HG02642 (cell line): ENCODE measurements around the gene SLC35G2.
"Not testable (repeated sequence)": the region's sequence is repeated elsewhere in the genome, so short reads cannot be mapped to it uniquely, and the experiment has no call there.

ENCODE experiments used
- ATAC-seq: cut with Tn5 transposase; IDR thresholded peaks from one replicate; pipeline ENCODE4 v1.9.1; 2021; ENCODE audit warnings: mild to moderate bottlenecking; ENCODE audit not compliant: unreplicated experiment, poor library complexity

Gene SLC35G2

DNA sequence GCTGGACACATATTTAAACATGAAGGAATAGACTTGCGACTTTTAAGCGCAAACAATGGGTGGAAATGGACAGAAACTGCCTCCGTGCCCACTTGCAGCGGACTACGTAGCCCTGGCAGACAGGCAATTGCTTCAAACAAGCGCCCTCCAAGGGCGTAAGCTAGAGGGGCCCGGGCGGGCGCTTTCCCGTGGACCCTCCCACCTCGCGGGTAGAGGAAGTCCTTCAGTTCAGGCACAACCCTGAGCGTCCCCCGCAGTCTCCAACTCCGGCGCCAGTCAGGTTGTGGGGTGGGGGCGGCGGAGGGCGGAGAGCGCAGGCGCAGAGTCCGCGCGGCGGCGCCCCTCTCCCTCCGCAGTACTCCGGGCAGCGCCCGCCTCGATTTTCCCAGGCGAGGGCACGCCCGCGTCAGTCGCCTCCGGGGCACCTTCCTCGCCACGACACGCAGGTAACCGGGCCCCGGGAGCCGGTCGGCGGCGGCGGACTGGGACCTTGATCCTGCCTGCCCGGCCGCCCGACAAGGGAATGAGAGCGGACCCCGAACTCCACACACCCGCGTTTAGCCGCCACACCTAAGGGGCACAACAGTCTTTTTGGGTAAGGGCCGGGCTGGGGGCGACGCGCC, at the start of gene SLC35G2:
SLC35G2 (plus strand) TSS at position 358 of the 623 bp plus-strand sequence. CDS start 35,335 bp downstream, outside the sequence.
- peak; percentile 47 for ATAC-seq

- no peak for ATAC-seq
Observed at GRCh38 chr3:136772709-136773108, 46.2 kb upstream of the SLC35G2 start.

DNA sequence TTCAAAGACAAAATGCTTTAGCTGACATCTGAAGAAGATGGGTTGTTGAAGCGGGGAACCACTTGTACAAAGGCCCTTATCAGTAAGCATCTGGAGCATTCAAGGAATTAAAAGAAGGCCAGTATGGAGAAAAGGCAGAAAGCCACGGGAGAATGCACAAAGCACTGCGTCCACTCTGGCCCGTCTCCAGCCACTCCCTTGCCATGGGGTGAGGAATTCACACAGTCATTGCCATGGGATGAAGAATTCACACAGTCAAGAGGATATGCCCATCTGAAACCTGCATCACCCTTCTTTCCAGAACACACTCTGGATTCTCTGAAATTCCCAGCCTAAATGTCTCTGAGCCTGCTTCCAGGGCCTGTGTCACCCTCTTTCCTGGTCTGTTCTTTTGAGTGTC, 40.1 kb upstream of the SLC35G2 start:
- no peak for ATAC-seq

GRCh38 chr3:136780741-136781140, 38.2 kb upstream of the SLC35G2 start:
- no peak for ATAC-seq

- no peak for ATAC-seq
Observed at GRCh38 chr3:136783708-136784191, 35.2 kb upstream of the SLC35G2 start.

- ATAC-seq, result peak; percentile 73
Observed at GRCh38 chr3:136787349-136787748, 31.6 kb upstream of the SLC35G2 start.

GRCh38 chr3:136788154-136788553, 30.8 kb upstream of the SLC35G2 start:
- ATAC-seq, result no peak

- ATAC-seq, result no peak
Observed at GRCh38 chr3:136789976-136790375, 28.9 kb upstream of the SLC35G2 start.

GRCh38 chr3:136790786-136791185, 28.1 kb upstream of the SLC35G2 start:
- ATAC-seq, result no peak

DNA sequence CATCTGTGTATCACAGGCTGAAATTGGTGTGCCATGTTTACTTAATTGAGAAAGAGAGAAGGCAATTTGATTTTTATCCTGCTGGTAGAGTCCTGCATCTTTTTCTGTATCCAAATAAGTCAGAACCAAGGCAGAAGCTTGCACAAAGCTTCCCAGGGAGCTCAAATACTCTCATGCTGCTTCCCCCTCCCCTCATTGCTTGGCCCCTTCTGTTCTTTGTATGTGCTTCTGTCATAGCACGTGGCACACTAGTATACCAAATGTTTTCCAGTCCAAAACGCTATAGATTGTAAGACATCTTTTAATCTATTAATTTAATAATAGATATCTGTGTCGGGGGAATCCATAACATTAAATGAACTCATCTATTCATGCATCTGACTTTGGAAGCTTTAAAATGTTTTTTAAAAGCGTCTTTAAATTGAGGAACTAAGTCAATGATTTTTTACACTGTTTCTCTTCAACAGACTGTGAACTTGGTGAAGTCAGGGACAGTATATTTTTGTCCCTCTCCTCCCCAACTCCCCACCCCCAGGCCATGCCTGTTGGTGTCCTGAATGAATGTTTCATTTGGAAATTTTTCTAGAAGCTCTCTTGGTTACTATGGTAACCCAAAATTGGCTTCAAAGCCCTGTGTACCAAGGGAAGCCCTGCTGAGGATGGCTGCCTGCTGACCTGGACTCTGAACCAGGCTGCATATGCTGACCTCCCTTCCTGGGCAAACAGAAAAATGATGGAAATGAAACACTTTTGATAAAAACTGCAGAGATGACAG, 26.2 kb upstream of the SLC35G2 start:
- ATAC-seq, result no peak

DNA sequence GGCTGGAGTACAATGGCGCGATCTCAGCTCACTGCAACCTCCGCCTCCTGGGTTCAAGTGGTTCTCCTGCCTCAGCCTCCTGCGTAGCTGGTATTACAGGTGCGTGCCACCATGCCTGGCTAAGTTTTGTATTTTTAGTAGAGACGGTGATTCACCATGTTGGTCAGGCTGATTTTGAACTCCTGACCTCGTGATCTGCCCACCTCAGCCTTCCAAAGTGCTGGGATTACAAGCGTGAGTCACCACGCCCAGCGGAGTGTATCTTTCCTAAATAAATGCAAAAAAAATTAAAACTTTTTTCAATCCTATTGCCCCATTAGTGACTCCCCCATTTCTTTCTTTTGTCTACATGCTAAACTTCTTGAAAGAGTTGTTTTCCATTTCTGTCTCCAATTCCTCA, 17.8 kb upstream of the SLC35G2 start:
- not testable (repeated sequence) for ATAC-seq

- no peak for ATAC-seq
Observed at GRCh38 chr3:136802481-136802996, 16.4 kb upstream of the SLC35G2 start.

DNA sequence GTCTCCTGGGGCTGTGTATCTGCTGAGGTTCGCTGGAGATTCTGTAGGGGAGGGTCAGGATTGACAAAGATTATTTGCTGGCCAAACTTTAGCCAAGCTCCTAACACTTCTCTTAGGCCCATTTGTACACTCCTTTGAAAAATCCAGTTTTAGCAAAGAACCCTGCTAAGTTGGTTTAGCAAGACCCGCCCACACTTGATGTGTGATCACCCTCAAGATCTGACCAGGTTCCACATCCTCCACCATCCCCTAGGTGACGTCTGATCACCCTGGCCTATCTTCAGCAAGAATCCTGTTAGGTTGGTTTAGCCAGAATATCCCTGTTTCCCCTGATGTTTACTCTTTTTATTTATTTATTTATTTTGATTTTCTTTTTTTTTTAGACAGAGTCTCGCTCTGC, 14.8 kb upstream of the SLC35G2 start:
- ATAC-seq, result no peak

DNA sequence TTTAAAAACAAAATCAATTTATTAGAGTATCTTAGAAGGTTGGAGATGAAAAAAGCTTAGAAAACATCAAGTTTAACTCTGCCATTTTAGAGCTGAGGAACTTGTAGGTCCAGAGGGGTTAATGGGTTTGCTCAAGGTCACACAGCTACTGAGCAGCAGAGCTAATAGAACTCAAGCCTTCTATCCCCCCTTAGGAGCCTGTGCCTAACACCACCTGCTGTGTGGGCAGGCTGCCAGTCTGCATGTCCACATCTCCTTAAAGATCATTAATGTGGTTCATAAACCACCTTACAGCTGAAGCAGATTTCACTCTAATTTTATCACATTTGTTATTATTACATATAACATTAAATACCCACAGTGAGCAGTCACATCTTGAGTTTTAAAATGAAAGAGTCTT, 14.1 kb upstream of the SLC35G2 start:
- ATAC-seq, result no peak

DNA sequence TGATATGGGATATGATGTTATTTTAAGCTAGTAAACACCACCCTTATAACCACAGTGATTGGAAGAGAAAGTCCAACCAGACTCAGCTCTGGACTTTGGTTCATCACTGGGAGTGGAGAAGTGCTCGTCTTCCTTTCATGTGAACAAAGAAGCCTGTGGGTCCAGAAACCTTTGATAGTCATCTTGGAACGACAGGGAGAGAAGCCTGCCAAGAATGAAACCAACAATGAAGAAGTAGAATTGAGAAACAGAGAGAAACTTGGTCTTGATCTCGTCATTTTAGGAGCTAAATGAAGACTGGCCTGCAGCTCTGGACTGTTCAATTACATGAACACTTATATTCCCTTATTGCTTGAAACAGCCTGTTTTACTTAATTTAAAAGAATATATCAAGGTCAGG, 13.1 kb upstream of the SLC35G2 start:
- ATAC-seq, result peak; percentile 47

DNA sequence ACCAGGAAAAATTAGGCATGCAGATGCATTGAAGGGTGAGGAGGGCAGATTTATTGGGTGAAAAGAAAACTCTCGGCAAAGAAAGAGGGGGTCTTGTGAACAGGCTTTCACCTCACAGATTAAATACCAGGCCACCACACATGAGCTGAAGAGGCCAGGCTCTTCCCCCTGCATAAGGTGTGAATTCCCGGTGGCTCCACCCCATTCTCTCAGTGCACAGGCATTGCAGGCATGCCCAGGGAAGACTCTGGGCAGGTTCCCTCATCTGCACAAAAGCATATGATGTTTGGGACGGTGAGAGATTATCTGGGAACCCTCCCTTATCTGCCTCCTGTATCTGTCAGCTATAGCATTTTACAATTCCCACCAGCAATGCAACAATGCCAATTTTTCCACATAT, 7.2 kb upstream of the SLC35G2 start:
- no peak for ATAC-seq

- no peak for ATAC-seq
Observed at GRCh38 chr3:136817448-136817847, 1.5 kb upstream of the SLC35G2 start.

DNA sequence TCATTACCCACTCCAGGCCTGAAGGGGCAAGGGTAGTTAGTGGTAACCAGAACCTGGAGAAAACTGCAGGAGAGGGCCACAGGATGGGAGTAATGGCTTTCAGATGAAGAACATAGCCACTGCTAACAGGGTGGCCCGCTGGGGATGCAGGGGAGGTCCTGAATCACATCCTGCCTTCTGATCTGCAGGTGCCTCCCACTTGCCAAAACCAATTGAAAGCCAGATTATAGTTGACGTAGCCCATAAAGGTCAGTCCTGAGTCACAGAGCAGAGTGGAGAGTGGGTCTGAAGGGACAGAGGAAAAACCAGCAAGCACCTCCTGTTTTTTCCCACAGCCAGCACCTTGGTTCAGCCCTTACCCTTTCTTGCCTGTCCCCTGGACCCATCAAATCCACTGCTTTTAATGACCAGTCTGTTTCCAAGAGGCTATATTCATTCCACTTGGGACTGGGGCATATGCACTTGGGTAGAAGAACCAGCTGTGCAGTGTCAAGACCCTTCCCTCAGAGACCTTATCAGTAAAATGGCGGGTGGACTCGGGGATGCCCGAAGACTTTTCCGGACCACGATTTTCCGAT, 646 bp upstream of the SLC35G2 start:
- ATAC-seq, result peak; percentile 33

- ATAC-seq, result peak; percentile 15
Observed at GRCh38 chr3:136819392-136819730, 435 bp downstream of the SLC35G2 start.

- no peak for ATAC-seq
Observed at GRCh38 chr3:136819731-136820679, 1.1 kb downstream of the SLC35G2 start.
